Ammon's horn (tissue), 1 donor: ENCODE results near the gene SNAP29.
"Not testable (repeated sequence)": the region's sequence is repeated elsewhere in the genome, so short reads cannot be mapped to it uniquely, and the experiment has no call there.

Experiments used
- DNase-seq: peaks from one replicate; pipeline ENCODE4 v3.0.0-alpha.2; 2016; ENCODE audit warnings: low spot score

SNAP29 gene

GRCh38 chr22:20866736-20867135, 7.9 kb downstream of the SNAP29 start:
- DNase-seq: no peak

DNA sequence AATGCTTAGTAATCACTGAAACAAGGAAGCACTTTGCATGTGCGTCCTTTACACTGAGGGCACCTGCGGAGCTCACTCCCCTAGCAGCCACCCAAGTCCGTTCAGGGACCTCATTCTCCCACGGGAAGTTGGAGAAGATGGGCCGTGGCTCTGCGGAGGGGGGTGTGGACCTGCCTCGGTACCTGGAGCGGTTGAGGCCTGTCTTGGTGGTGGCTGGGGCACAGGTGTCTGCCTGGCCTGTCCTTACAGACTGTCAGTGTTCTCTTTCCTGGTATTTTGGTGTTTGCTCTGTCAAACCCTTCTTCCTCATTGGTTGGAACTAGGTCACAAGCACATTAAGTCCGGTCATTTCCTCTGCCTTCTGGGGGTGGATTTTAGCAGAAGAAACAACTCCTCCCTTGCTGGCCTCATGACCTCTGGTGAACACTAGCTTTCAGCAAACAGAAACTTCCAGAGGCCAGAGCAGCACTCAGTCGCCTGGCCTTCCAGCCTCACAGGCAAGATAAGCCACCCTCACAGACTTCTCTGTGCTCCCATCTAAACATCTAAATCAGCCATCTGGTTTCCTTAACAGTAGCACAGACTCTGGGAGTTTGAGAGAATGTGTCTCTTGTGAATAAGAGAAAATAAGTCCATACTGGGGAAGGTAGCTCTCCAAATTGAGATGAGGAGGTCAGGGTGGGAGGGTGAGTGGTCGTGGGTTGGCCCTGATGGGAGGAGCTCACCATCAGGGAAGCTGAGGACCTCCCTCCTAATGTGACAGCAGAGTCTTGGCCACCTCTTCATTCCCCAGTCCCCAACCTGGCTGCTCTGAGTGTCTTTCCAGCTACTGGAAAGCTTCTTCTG, 8.6 kb downstream of the SNAP29 start:
- peak; percentile 78 for DNase-seq

- DNase-seq: no peak
Measured at GRCh38 chr22:20868025-20868962, 9.5 kb downstream of the SNAP29 start.

GRCh38 chr22:20869234-20869633, 10.4 kb downstream of the SNAP29 start:
- no peak for DNase-seq

GRCh38 chr22:20873214-20873613, 14.4 kb downstream of the SNAP29 start:
- DNase-seq: no peak

GRCh38 chr22:20875296-20875695, 16.5 kb downstream of the SNAP29 start:
- no peak for DNase-seq

DNA sequence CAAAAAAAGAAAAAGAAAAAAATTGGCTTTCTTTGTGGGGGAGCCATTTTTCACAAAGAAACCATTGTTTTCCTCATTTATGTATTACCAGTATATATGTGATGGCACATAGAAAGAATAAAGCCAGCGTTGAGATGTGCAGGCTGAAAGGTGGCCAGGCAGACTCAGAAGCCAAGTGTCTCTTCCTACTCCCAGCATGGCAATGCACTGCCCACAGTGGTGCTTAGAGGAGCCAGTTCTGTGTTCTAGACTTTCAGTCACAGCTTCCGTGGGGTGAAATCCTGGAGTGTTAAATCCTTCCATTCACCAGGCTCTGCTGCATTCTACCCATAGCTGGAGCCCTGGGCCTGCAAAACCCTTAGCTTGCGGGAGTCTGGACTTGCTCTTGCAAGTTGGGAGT, 18.9 kb downstream of the SNAP29 start:
- no peak for DNase-seq

DNA sequence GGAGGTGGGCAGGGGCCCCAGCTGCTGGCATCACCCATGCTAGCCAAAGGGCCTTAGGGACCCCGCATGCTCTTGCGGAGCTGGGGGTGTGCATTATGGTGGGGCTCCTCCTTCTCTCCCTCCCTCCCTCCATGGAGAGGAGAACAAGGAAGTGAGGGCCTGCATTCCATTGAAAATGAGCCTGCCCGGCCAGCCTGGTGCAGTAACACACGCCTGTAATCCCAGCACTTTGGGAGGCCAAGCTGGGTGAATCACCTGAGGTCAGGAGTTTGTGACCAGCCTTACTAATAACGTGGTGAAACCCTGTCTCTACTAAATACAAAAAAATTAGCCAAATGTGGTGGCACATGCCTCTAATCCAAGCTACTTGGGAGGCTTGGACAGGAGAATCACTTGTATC, 22.4 kb downstream of the SNAP29 start:
- DNase-seq: no peak

- DNase-seq: no peak
Measured at GRCh38 chr22:20881869-20882815, 23.3 kb downstream of the SNAP29 start.

DNA sequence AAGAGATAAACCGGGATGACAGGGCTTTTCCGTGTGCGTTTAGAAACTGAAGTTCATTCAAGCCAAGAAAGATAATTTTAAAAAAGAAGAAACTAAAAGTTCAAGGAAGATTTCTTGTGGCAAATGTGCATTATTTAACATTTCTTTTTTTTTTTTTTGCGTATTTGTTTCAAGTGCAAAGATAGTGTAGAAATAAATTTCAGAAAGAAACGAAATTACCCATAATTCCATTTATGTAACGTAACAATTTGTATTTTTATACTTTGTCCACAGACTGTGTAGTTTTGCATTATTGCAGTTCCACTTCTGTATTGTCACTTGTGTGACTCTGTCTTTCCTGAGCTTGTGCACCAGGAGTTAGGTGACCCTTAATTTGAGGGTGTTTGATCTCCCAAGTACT, 24.0 kb downstream of the SNAP29 start:
- no peak for DNase-seq

DNA sequence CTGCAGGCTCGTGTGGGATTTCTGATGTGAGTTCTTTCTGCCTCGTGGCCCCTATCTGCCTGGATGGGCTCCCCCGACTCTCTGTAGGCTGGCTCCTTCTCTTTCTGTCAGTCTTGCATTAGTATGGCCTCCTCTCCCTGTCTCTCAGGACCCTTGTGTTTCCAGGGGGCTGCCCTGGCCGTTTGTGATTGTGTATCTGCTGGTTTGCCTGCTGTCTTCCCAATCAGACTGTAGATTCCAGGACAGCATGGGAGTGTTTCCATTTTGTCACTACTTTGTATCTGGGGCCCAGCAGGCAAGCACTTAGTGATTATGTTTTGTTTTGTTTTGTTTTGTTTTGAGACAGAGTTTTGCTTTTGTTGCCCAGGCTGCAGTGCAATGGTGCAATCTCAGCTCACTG, 25.6 kb downstream of the SNAP29 start:
- DNase-seq: no peak

DNA sequence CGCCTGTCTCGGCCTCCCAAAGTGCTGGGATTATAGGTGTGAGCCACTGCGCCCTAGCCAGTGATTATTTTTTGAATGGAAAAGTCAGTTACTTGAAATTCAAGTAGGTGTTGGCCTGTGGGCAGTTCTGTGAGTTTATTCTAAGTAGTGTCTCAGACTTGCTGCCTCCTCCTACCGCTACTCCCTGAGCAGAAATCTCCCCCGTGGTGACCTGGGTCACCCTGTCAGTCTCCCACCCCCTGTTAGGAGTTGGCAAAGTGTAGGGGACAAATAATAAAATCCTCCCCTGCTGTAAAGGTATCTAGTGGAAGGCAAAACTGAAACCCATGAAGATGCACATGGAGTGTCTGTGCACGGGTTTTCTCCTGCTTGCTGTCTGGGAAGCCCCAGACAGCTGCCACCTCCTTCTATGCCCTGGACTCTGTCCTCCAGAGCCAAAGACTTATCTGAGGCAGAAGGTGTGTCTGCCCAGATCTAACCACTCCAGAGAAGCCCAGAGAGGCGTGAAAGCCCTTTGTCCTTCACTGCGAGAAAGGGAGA, 26.3 kb downstream of the SNAP29 start:
- no peak for DNase-seq

GRCh38 chr22:20885557-20886323, 26.9 kb downstream of the SNAP29 start:
- DNase-seq: peak; percentile 86

DNA sequence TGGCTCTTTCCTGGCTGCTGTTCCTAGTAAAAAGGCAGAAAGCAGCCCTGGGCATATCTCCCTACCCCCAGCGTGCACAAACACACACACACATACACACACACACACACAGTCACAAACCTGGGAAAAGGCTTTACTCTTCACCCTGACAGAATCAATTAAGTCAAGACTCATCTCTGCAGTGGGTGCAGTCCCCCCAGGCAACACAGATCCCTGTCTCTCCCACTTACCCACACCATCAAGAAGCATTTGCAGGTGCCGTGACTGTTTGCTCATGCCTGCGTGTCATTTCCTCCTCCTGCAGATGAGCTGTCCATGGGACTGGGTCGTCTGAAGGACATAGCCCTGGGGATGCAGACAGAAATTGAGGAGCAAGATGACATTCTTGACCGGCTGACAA, 28.6 kb downstream of the SNAP29 start:
- no peak for DNase-seq

- no peak for DNase-seq
Measured at GRCh38 chr22:20889025-20889704, 30.4 kb downstream of the SNAP29 start.

DNA sequence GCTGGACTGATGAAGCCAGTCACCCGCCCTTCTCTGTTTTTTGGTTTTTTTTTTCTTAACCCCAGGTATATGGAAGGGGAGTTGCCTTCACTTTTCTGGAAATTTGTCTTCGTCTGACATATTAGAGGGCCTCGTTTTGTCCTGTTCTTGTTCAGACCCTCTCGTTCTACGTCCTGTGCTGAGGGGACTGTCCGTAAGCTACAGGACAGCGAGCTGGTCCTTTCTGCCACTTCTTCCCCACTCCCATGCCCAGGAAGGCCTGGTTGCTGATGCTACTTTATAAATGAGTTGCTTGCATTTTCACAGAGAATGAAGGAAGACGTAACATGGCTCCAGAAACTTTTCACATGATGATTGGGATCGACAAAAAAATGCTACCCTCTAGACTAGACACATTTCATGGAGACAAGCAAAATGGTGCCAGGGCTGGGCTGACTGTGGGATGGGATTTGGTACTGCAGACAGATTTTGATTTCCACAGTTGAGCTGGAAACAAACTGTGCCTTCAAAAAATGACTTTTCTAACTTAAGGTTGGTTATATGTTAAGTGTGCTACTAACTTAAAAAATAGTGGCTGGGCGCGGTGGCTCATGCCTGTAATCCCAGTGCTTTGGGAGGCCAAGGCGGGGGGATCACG, 31.2 kb downstream of the SNAP29 start:
- no peak for DNase-seq

DNA sequence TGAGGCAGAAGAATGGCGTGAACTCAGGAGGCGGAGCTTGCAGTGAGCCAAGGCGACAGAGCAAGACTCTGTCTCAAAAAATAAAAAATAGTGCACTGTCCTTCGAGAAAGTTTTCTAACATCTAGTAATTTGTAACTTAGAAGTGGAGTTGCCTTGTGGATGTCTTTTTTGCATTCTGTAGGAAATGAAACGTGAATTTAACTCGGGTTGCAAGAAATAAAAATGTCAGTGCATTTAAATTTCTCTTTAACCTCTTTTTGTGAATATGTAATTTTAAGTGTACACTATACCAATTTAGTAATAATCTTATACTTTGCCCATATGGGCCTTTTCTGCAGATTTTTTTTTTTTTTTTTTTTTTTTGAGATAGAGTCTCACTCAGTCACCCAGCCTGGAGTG, 32.2 kb downstream of the SNAP29 start:
- no peak for DNase-seq

DNA sequence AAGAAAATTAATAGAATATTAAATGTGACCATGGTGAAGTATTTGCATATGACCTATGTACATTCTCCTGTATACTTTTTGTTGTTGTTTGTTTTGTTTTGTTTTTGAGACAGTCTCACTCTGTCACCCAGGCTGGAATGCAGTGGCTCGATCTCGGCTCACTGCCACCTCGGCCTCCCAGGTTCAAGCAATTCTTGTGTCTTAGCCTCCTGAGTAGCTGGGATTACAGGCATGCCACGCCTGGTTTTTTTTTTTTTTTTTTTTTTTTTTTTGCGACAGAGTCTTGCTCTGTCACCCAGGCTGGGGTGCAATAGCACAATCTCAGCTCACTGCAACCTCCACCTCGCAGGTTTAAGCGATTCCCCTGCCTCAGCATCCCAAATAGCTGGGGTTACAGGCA, 38.9 kb downstream of the SNAP29 start:
- DNase-seq: not testable (repeated sequence)

GRCh38 chr22:20899827-20900423, 41.1 kb downstream of the SNAP29 start:
- DNase-seq: no peak
